HepG2 (cell line): ENCODE measurements around the gene UPF3B. TPM values are rescaled to one million over a fixed set of nuclear protein-coding genes. Genes with fewer than 3 reads are reported as not detected.

Experiments used
- ARID4A ChIP-seq: sonication (generic); formaldehyde crosslinking; IDR thresholded peaks from 2 replicates; pipeline ENCODE4 v1.5.0; 2020; ENCODE audit warnings: mild to moderate bottlenecking, missing genetic modification reagents, borderline replicate concordance
- FOXA3 ChIP-seq: IDR thresholded peaks from 2 replicates; pipeline ENCODE4 v1.6.1; 2016; ENCODE audit warnings: missing genetic modification reagents, missing compliant biosample characterization
- GABPB1 ChIP-seq: IDR thresholded peaks from 2 replicates; pipeline ENCODE4 v1.6.1; 2016; ENCODE audit warnings: mild to moderate bottlenecking, missing genetic modification reagents, moderate library complexity, missing compliant biosample characterization
- GLI4 ChIP-seq: sonication (generic); formaldehyde crosslinking; IDR thresholded peaks from 2 replicates; pipeline ENCODE4 v1.5.1; 2020; ENCODE audit warnings: missing genetic modification reagents, mild to moderate bottlenecking, moderate library complexity, borderline replicate concordance
- HOXA3 ChIP-seq: sonication (generic); formaldehyde crosslinking; IDR thresholded peaks from 2 replicates; pipeline ENCODE4 v1.5.0; 2020; ENCODE audit warnings: missing genetic modification reagents
- KDM3A ChIP-seq: IDR thresholded peaks from 2 replicates; pipeline ENCODE4 v1.6.1; 2018; ENCODE audit warnings: low read depth, missing compliant biosample characterization
- KLF13 ChIP-seq: sonication (generic); formaldehyde crosslinking; IDR thresholded peaks from 2 replicates; pipeline ENCODE4 v1.4.0; 2020; ENCODE audit warnings: mild to moderate bottlenecking, missing genetic modification reagents
- PAWR ChIP-seq: sonication (generic); formaldehyde crosslinking; IDR thresholded peaks from 2 replicates; pipeline ENCODE4 v1.4.0; 2020; ENCODE audit warnings: missing genetic modification reagents, mild to moderate bottlenecking, borderline replicate concordance
- POLR2AphosphoS5 ChIP-seq: IDR thresholded peaks from 2 replicates; pipeline ENCODE4 v1.6.1; 2012; ENCODE audit warnings: low read depth, low read length
- RFXAP ChIP-seq: sonication (generic); formaldehyde crosslinking; IDR thresholded peaks from 2 replicates; pipeline ENCODE4 v1.4.0; 2020; ENCODE audit warnings: missing genetic modification reagents, borderline replicate concordance
- SP1 ChIP-seq, 2 experiments: fragments of 450-650 bp in 1 of 2; sonication (generic) in 1 of 2; formaldehyde crosslinking in 1 of 2; IDR thresholded peaks; 2 replicates each; pipeline versions ENCODE4 v1.4.0 to v1.6.1; 2016 to 2020; ENCODE audit warnings: missing genetic modification reagents in 1 of 2
- SRY ChIP-seq: sonication (generic); formaldehyde crosslinking; IDR thresholded peaks from 2 replicates; pipeline ENCODE4 v1.8.0; 2022; ENCODE audit warnings: mild to moderate bottlenecking, missing genetic modification reagents
- YEATS2 ChIP-seq: sonication (generic); formaldehyde crosslinking; IDR thresholded peaks from 2 replicates; pipeline ENCODE4 v1.4.0; 2020; ENCODE audit warnings: missing genetic modification reagents, borderline replicate concordance
- ZFX ChIP-seq: sonication (generic); formaldehyde crosslinking; IDR thresholded peaks from 2 replicates; pipeline ENCODE4 v1.4.0; 2020; ENCODE audit warnings: mild to moderate bottlenecking, low read depth, missing genetic modification reagents, moderate library complexity
- ZNF350 ChIP-seq: sonication (generic); formaldehyde crosslinking; IDR thresholded peaks from 2 replicates; pipeline ENCODE4 v1.4.0; 2020; ENCODE audit warnings: mild to moderate bottlenecking, low read depth, missing genetic modification reagents, borderline replicate concordance
- polyA plus RNA-seq, 8 experiments: library from polyadenylated mRNA; depleted of rRNA in 3 of 8; stranded (reverse) in 7 of 8; unstranded in 1 of 8; fragments of >200 nt; fragmentation: Illumina TruSeq in 4 of 8; extraction: Trizol in 4 of 8; gene quantifications; 2 replicates each; pipeline versions ENCODE4 v1.2.1 to v1.2.3, GENCODE V29; 2011 to 2016; ENCODE audit warnings: low read depth in 4 of 8, missing spikeins in 1 of 8, mixed read lengths in 1 of 8; ENCODE audit not compliant: insufficient read depth in 1 of 8
- total RNA-seq, 5 experiments: library from RNA; depleted of rRNA; stranded (reverse); fragments of >200 nt; fragmentation: Illumina TruSeq; extraction: Trizol; gene quantifications; 2 replicates each; pipeline ENCODE4 v1.2.3, GENCODE V29; 2016; ENCODE audit warnings: low read depth in 1 of 5
- TF ChIP-seq, protein P1 (sequence below): sonication (generic); formaldehyde crosslinking; IDR thresholded peaks from 2 replicates; pipeline ENCODE4 v1.5.0; 2020; ENCODE audit warnings: mild to moderate bottlenecking, missing genetic modification reagents
- TF ChIP-seq, protein P2 (sequence below): sonication (generic); formaldehyde crosslinking; IDR thresholded peaks from 2 replicates; pipeline ENCODE4 v1.4.0; 2020; ENCODE audit warnings: missing genetic modification reagents
- TF ChIP-seq, protein P3 (sequence below): IDR thresholded peaks from 2 replicates; pipeline ENCODE4 v1.6.1; 2012; ENCODE audit warnings: inconsistent platforms
- TF ChIP-seq, protein P4 (sequence below): IDR thresholded peaks from 2 replicates; pipeline ENCODE4 v1.6.1; 2016; ENCODE audit warnings: missing biosample characterization, missing genetic modification reagents, low read depth

The UPF3B gene
- total and polyA plus RNA-seq, 2 of the 13 experiments (the other 11 are each of a cell fraction or from before 2014, with no cell fraction given) = 5.2 to 7.2 TPM

DNA sequence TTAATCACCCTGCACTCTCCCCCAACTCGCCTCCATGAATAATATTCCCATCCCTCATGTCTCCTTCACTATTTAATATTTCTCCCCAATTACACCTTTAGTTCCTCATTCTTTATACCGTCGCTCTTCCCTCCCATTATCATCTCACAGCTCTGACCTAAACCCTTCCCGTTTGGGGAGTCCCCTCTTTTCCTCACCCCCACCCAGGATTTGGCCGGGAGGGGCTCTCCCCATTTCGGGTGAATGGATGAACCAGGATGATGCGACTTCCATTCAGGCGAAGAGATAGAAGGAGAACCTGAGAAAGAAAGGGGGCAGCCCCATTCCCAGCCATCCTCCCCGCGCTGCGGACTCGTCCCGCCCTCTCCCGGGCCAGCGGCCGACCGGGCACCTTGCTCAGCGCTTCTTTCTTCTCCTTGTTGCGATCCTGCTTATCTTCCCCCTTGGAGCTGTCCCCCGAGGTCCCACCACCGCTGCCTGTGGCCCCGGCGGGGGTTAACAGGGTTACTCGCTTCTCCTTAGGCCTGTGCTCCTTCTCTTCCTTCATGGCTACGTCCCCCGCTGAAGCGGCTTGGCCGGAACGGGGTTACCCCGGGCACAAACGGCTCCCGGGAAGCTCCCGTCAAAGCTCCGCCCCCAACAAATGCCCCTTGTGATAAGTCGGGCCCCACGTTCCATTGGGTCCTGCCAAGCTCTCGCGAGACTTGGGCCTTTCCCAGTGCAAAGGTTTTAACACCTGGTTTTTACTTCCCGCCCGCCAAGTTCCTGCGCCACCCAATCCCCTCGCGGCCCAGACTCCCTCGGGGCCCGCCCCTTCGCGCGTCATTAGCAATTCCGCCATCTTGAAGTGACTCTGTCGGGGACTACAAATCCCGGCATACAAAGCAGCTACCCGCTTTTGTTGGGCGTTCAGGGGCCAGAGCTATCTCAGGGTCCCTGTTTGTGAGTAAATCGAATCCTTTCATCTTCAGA, at the start of gene UPF3B (continued):
- TF ChIP-seq ZFX (CRISPR knock-in tag) (peak; percentile 87), GLI4 (CRISPR knock-in tag) (no peak), POLR2AphosphoS5 (peak; percentile 77), RFXAP (CRISPR knock-in tag) (0 out of 2 replicates have a peak, but pooled peaks have one; percentile 11), SRY (CRISPR knock-in tag) (0 out of 2 replicates have a peak, but pooled peaks have one; percentile 27), PAWR (no peak), HOXA3 (CRISPR knock-in tag) (peak; percentile 85), KDM3A (CRISPR knock-in tag) (no peak), KLF13 (CRISPR knock-in tag) (no peak), ZNF350 (CRISPR knock-in tag) (peak; percentile 60; the same call in 1 of the 2 replicates), ARID4A (CRISPR knock-in tag) (peak; percentile 61; the same call in 1 of the 2 replicates), SP1 (IDR thresholded peaks at IDR 0.05) (peak; percentile 68; the same call in 1 of the 2 replicates), SP1 (CRISPR knock-in tag; IDR thresholded peaks at IDR 0.05) (no peak), YEATS2 (peak; percentile 63), FOXA3 (CRISPR knock-in tag) (0 out of 2 replicates have a peak, but pooled peaks have one; percentile 4), GABPB1 (CRISPR knock-in tag) (peak; percentile 64)
- TF ChIP-seq, protein P1, sequence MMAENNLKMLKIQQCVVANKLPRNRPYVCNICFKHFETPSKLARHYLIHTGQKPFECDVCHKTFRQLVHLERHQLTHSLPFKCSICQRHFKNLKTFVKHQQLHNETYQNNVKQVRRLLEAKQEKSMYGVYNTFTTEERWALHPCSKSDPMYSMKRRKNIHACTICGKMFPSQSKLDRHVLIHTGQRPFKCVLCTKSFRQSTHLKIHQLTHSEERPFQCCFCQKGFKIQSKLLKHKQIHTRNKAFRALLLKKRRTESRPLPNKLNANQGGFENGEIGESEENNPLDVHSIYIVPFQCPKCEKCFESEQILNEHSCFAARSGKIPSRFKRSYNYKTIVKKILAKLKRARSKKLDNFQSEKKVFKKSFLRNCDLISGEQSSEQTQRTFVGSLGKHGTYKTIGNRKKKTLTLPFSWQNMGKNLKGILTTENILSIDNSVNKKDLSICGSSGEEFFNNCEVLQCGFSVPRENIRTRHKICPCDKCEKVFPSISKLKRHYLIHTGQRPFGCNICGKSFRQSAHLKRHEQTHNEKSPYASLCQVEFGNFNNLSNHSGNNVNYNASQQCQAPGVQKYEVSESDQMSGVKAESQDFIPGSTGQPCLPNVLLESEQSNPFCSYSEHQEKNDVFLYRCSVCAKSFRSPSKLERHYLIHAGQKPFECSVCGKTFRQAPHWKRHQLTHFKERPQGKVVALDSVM (CRISPR knock-in tag) = peak; percentile 1; the same call in 1 of the 2 replicates
- TF ChIP-seq, protein P2, sequence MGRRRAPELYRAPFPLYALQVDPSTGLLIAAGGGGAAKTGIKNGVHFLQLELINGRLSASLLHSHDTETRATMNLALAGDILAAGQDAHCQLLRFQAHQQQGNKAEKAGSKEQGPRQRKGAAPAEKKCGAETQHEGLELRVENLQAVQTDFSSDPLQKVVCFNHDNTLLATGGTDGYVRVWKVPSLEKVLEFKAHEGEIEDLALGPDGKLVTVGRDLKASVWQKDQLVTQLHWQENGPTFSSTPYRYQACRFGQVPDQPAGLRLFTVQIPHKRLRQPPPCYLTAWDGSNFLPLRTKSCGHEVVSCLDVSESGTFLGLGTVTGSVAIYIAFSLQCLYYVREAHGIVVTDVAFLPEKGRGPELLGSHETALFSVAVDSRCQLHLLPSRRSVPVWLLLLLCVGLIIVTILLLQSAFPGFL (CRISPR knock-in tag) = no peak
- TF ChIP-seq, protein P3, sequence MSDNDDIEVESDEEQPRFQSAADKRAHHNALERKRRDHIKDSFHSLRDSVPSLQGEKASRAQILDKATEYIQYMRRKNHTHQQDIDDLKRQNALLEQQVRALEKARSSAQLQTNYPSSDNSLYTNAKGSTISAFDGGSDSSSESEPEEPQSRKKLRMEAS = peak; percentile 46; the same call in 1 of the 2 replicates
- TF ChIP-seq, protein P4, sequence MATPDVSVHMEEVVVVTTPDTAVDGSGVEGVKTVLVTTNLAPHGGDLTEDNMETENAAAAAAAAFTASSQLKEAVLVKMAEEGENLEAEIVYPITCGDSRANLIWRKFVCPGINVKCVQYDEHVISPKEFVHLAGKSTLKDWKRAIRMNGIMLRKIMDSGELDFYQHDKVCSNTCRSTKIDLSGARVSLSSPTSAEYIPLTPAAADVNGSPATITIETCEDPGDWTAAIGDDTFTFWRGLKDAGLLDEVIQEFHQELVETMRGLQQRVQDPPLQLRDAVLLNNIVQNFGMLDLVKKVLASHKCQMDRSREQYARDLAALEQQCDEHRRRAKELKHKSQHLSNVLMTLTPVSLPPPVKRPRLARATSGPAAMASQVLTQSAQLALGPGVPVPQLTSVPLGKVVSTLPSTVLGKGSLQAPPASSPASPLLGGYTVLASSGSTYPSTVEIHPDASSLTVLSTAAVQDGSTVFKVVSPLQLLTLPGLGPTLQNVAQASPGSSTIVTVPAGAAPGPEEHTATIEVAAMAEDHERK (CRISPR knock-in tag) = no peak
